HG02943 (cell line): ENCODE results near the gene DDC.
"Not testable (repeated sequence)": the region's sequence is repeated elsewhere in the genome, so short reads cannot be mapped to it uniquely, and the experiment has no call there.

Experiments
- ATAC-seq: cut with Tn5 transposase; IDR thresholded peaks from one replicate; pipeline ENCODE4 v1.9.1; 2021; ENCODE audit warnings: mild to moderate bottlenecking, low read depth, moderate library complexity; ENCODE audit not compliant: unreplicated experiment

Gene DDC

GRCh38 chr7:50466815-50467585 is 98.2 kb downstream of the DDC start:
- no peak for ATAC-seq

- no peak for ATAC-seq
Measured at GRCh38 chr7:50463035-50463434, 102.2 kb downstream of the DDC start.

DNA sequence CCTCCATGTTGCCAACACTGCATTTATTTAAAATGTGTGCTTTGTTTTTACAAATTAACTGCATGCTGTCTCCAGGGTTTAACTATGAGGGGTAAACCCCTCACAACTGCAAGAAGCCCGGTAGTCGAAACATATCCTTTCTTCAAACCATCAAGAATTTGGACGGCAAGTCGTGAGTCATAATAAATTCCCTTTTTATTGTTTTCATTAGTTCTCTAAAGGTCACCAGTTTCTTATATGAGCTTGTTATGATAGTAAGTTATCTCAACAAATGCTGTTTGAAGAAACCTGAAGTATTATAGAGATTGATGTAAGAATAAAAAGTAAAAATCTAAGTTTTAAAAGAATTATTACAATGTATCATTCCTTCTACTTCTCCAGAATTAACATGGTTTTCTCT is 102.8 kb downstream of the DDC start:
- no peak for ATAC-seq

DNA sequence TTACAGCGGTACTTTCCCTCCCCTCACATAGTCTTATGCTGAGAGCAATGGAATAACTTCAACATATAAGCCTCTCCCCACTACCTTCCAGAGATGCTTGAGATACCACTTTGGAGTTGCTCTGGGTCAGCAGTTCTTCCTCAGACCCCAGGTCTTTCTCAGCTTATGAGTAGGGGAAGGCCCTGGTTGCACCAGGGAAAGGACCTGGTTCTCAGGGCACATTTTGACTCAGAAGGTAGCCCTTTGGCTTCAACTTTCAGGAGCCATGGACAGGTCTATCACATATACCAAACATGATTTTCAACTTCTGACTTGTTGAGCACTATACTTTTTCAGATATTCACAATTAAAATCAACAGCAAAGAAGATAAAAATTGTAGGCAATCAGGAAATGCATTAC is 103.5 kb downstream of the DDC start:
- no peak for ATAC-seq

GRCh38 chr7:50459183-50459582 is 106.0 kb downstream of the DDC start:
- ATAC-seq = not testable (repeated sequence)

DNA sequence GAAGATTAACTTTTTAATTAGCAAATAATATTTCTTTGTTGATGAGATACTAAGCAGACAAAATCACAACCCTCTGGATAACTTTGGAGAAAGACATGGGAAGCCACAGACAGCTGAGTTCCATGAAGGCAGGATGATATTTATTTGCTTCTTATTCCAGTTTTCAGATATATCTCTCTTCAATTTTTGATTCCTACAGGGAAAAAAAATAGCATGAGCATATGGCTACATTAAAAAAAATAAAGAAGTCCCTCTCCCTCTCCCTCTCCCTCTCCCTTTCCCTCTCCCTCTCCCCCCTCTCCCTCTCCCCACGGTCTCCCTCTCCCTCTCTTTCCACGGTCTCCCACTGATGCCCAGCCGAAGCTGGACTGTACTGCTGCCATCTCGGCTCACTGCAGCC is 106.6 kb downstream of the DDC start:
- ATAC-seq = not testable (repeated sequence)

GRCh38 chr7:50456371-50457123 is 108.7 kb downstream of the DDC start:
- ATAC-seq = no peak

GRCh38 chr7:50455658-50456057 is 109.5 kb downstream of the DDC start:
- no peak for ATAC-seq

- no peak for ATAC-seq
Measured at GRCh38 chr7:50454968-50455367, 110.2 kb downstream of the DDC start.

DNA sequence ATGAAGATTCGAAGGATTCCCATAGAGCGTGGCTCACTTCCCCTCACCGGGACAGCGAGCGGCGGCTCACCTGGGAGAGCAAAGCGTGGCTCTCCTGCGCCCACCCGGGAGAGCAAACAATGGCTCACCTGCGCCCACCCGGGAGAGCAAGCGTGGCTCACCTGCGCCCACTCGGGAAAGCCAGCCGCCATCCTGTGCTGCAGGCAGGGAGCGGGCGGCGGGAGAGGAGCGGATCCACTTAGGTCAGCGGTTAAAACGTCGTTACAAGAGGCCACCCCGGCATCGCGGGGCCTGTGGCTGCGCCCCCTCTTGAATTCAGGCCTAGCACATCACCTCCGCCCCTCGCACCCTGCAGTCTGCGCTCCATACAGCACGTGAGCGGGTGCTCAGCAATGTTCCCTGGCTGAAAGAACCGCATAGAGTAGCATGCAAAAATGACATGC is 114.6 kb downstream of the DDC start:
- peak; percentile 16 for ATAC-seq

- peak; percentile 93 for ATAC-seq
Measured at GRCh38 chr7:50449881-50450589, 115.2 kb downstream of the DDC start, which contains the start of gene FIGNL1. TSS of gene FIGNL1 (minus strand) at chr7:50450350. CDS start at chr7:50447287, 3,063 bp downstream.

DNA sequence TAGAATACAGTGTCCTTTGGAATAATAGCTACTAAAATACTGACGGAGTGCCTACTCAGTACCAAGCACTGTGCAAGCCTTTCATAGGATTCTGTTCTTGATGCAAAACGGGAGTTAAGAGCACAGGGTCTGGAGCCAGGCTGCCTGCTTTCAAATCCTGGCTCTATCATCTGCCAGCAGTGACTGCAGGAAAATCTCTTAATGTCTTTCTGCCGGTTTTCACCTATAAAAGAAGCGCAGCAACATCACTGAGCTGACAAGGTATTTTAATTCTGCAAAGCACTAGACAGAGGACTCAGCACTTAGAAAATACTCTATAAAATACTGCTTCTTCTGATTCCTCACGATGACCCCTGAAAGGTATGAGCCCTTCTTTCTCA is 115.7 kb downstream of the DDC start:
- ATAC-seq = no peak

DNA sequence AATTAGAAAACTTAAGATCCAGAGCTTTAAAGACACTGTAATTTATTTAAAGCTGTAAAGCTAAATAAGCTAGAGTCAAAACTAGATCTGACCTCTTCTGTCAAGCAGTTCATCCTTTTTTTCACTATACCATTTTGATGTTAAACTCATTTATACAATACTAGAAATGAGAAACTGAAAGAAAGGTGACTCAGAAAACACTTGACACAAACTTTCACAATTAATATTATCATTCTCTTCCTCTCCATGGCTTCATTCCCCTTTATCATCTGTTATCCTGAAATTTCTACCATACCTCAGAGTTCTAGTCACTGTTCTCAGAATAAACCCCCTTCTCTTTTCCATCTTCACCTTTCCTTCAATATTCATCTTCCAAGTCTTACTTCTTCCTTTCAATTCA is 116.4 kb downstream of the DDC start:
- ATAC-seq = no peak

DNA sequence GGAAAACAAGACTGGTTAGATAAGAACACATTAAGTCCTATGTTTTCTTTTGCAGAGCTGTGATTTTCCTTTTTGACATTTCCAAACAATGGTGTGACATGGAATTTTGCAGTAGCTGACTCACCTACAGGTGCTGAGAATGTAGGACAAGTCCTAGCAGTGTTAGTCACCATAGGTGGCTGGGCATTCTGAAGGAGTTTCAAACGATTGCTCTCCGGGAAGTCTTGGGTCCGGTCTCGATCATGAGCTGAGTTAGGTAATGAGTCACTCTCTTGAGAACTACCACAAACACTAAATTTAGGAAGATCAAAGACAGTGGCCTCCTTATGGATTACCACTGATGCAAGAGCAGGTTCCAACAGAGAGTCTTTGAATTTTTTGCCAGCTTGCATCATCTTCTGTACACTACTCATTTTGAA is 118.7 kb downstream of the DDC start:
- ATAC-seq = no peak

DNA sequence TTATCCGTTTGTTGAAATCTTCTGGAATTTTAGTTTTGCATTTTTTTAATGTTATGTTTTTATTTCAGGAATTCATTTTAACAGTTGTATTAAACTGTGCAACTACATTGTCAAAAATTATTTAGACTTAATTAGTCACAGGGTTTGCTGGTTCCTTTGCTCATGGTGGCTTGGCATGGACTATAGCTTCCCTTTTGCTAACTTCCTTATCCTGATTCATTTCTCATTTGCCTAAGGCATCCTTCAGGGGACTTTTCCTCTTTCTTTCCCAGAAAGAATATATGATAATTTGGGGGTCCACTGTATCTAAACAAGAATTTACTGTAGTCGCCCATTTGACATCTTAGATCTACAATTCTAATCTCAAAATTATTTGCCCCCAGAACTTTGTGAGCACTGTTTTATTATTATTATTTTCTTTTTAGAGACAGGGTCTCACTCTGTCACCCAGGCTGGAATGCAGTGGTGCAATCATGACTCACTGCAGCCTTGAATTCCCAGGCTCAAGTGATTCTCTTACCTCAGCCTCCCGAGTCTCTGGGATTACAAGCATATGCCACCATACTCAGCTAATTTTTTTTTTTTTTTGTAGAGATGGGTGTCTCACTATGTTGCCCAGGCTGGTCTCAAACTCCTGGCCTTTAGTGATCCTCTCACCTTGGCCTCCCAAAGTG is 128.9 kb downstream of the DDC start:
- no peak for ATAC-seq

DNA sequence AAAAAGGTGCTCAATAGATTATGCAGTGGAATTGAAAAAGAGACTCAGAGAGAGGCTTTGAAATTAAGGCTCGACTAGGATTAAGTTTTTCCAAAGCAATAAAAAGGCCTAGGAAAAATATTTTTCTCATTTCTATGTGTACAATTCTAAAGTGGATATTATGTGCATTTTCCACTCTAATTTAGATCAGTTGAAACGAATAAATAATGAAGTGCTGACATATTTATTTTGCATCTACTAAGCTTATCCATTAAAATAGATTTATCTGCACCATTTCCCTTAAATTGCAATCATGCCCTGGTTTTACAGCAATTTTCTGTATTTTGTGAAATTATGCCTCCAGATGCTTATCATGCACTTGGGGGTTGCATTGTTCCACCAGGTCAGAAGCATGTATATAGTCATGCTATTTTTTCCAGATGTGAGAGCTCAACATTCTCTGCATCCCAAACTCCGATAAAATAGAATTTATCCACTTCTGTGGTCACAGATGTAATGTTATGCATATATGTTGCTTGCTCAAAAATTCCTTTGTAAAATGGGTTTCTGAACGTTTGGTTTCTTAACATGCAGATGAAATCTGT is 133.4 kb downstream of the DDC start:
- no peak for ATAC-seq

DNA sequence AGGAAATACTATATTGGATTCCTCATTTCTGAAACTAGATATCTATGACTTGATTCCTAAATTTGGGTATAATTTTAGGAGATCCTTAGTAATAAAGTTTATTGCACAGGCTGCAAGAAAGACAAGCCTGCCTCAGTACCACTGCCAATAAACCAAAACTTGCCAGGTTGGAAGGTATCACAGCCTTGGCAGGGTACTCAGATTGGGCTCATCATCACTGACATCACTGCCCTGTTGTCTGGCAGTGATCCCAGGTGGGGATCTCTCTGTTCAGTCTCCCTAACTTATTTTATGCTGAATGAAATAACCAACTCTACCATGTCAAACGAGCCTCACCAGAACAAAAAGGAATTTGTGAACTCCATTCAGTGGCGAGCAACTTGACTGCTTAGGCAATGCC is 133.9 kb downstream of the DDC start:
- ATAC-seq = no peak

DNA sequence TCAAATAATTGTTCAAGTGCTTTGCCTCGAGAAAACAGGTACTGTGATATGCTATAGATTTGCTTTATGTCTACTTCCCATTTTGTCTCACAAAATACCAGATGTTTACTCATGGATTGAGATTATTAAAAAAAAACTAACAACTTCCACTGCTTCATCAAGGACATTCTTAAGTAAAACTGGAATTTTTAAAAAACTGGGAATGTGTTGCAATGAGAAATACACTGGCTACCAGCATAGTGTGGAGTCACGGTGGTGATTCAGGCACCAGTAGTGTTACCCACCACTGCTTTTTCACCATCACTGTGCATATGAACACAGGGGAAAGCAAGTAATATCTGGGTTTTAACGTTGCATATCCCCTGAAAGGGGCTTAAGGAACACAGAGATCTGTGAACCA is 136.3 kb downstream of the DDC start:
- no peak for ATAC-seq

DNA sequence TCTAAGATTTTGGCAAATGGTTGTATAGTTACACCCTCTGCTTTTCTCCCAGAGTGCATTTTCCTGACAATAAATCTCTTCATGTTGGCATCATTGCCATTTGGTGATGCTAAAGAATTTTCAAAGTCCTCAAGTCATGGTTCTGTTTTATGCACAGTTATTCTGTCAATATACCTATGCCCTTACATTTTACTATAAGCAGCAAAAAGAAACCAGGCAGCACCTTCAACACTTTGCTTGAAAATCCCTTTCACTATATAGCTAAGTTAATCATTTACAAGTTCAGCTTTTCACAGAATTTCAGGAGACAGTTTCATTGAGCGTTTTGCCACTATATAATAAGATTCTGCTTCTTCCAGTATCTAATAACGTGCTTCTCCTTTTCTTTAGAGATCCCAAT is 137.7 kb downstream of the DDC start:
- no peak for ATAC-seq

- no peak for ATAC-seq
Measured at GRCh38 chr7:50426280-50427045, 138.7 kb downstream of the DDC start.
